Neural crest cell (in vitro differentiated cells): ENCODE data around the gene CETN2. TPM values are rescaled to one million over a fixed set of nuclear protein-coding genes. Genes with fewer than 3 reads are reported as not detected.

ENCODE experiments used
- DNase-seq: peaks from one replicate; pipeline ENCODE4 v3.0.0; 2021; ENCODE audit warnings: low read depth, mixed read lengths, low spot score
- H3K27ac Mint-ChIP-seq: one replicate; pipeline ENCODE4 v1.8.0; 2021; ENCODE audit warnings: mild to moderate bottlenecking, mixed read lengths; ENCODE audit not compliant: unreplicated experiment
- H3K27me3 Mint-ChIP-seq: 2 replicates; pipeline ENCODE4 v1.8.0; 2021; ENCODE audit warnings: low read depth, mild to moderate bottlenecking, mixed read lengths
- H3K36me3 Mint-ChIP-seq: 2 replicates; pipeline ENCODE4 v1.8.0; 2021; ENCODE audit warnings: low read depth, mild to moderate bottlenecking, mixed read lengths
- H3K4me1 Mint-ChIP-seq: 2 replicates; pipeline ENCODE4 v1.8.0; 2021; ENCODE audit warnings: mixed read lengths
- H3K4me3 Mint-ChIP-seq: one replicate; pipeline ENCODE4 v1.8.0; 2021; ENCODE audit warnings: mild to moderate bottlenecking, mixed read lengths
- H3K9me3 Mint-ChIP-seq: 2 replicates; pipeline ENCODE4 v1.8.0; 2021; ENCODE audit warnings: mixed read lengths
- CTCF ChIP-seq: fragments of 200-600 bp; sonication (generic); conservative IDR thresholded peaks from 2 replicates; pipeline ENCODE4 v1.5.0; 2021; ENCODE audit warnings: antibody characterized with exemption, mild to moderate bottlenecking
- long read RNA-seq: library from polyadenylated mRNA; unstranded; transcript quantifications from one replicate; pipeline ENCODE4 v2.0.0, GENCODE V29; 2020
- total RNA-seq: library from RNA; stranded (reverse); gene quantifications from 2 replicates; pipeline ENCODE4 v1.2.1, GENCODE V29; 2021

The CETN2 gene
- total RNA-seq = 60.4 and 61.6 TPM in 2 replicates
- long read RNA-seq, transcript CETN2-201 (5 exons, 1,454 nt) = major isoform, 49 of 57 reads
- long read RNA-seq, partial matches to known transcripts = 6 of 57 reads
- long read RNA-seq, other reads (novel, unspliced or antisense) = 2 of 57 reads

- Mint-ChIP-seq H3K27ac (peak within 1 kb of the TSS; percentile 93), H3K27me3 (no peaks in the 10 kb centered on the region), H3K4me3 (peak within 1 kb of the TSS; percentile 100), H3K4me1 (peaks cover 41% of the 10 kb centered on the region), H3K36me3 (peaks cover 25% of the 10 kb centered on the region), H3K9me3 (no peaks in the 10 kb centered on the region)
- TF ChIP-seq CTCF = no peak
- DNase-seq = peak; percentile 80
Measured at GRCh38 chrX:152830312-152831305, at the start of gene CETN2, which contains the start of gene NSDHL. TSS of gene CETN2 (minus strand) at chrX:152830757. CDS start at chrX:152830710, 47 bp downstream. TSS of gene NSDHL (plus strand) at chrX:152831063. CDS start at chrX:152846325, 15,262 bp downstream.

GRCh38 chrX:152878976-152879755 is 48.6 kb upstream of the CETN2 start:
- Mint-ChIP-seq H3K4me1 (no peaks in the 10 kb centered on the region), H3K4me3 (no peak overlapping the region), H3K36me3 (no peaks in the 10 kb centered on the region), H3K9me3 (peaks cover 18% of the 10 kb centered on the region), H3K27me3 (no peaks in the 10 kb centered on the region), H3K27ac (no peak overlapping the region)
- no peak for TF ChIP-seq CTCF
- no peak for DNase-seq

- H3K36me3 Mint-ChIP-seq = peaks cover 4% of the 10 kb centered on the region
- peaks cover 18% of the 10 kb centered on the region for H3K9me3 Mint-ChIP-seq
- TF ChIP-seq CTCF = no peak
Measured at GRCh38 chrX:152876931-152877840, 46.6 kb upstream of the CETN2 start.

GRCh38 chrX:152873361-152873760 is 42.8 kb upstream of the CETN2 start:
- no peaks in the 10 kb centered on the region for H3K4me1 Mint-ChIP-seq
- no peaks in the 10 kb centered on the region for H3K27me3 Mint-ChIP-seq
- DNase-seq = no peak
- H3K4me3 Mint-ChIP-seq = no peak overlapping the region
- peaks cover 10% of the 10 kb centered on the region for H3K9me3 Mint-ChIP-seq
- peaks cover 16% of the 10 kb centered on the region for H3K36me3 Mint-ChIP-seq
- no peak for TF ChIP-seq CTCF
- H3K27ac Mint-ChIP-seq = no peak overlapping the region

More at GRCh38 chrX:152876931-152877840, 46.6 kb upstream of the CETN2 start:
- H3K27ac Mint-ChIP-seq = no peak overlapping the region
- no peak for DNase-seq
- H3K4me3 Mint-ChIP-seq = no peak overlapping the region
- no peaks in the 10 kb centered on the region for H3K27me3 Mint-ChIP-seq
- H3K4me1 Mint-ChIP-seq = no peaks in the 10 kb centered on the region
